ENCODE measurements around the gene BANP.
A peak's percentile ranks its signal among the peaks of the same experiment; 100 is the strongest.
"Not testable (repeated sequence)": the region's sequence is repeated elsewhere in the genome, so short reads cannot be mapped to it uniquely, and the experiment has no call there.

BANP gene

GRCh38 chr16:88013091-88013609 lies 61.9 kb downstream of the BANP start:
- no peak overlapping the region for H3K4me3 ChIP-seq
- no peak overlapping the region for H3K27ac ChIP-seq
- TF ChIP-seq, protein P1, sequence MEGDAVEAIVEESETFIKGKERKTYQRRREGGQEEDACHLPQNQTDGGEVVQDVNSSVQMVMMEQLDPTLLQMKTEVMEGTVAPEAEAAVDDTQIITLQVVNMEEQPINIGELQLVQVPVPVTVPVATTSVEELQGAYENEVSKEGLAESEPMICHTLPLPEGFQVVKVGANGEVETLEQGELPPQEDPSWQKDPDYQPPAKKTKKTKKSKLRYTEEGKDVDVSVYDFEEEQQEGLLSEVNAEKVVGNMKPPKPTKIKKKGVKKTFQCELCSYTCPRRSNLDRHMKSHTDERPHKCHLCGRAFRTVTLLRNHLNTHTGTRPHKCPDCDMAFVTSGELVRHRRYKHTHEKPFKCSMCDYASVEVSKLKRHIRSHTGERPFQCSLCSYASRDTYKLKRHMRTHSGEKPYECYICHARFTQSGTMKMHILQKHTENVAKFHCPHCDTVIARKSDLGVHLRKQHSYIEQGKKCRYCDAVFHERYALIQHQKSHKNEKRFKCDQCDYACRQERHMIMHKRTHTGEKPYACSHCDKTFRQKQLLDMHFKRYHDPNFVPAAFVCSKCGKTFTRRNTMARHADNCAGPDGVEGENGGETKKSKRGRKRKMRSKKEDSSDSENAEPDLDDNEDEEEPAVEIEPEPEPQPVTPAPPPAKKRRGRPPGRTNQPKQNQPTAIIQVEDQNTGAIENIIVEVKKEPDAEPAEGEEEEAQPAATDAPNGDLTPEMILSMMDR (IDR thresholded peaks at IDR 0.05) = no peak
- no peak for DNase-seq (ENCODE audit: low spot score)

- Histone ChIP-seq H3K4me3 (no peak overlapping the region), H3K27ac (no peak overlapping the region)
- TF ChIP-seq, protein P1 (IDR thresholded peaks at IDR 0.05) = no peak
- no peak for DNase-seq (ENCODE audit: low spot score)
Measured at GRCh38 chr16:88013766-88014251, 62.6 kb downstream of the BANP start.

DNA sequence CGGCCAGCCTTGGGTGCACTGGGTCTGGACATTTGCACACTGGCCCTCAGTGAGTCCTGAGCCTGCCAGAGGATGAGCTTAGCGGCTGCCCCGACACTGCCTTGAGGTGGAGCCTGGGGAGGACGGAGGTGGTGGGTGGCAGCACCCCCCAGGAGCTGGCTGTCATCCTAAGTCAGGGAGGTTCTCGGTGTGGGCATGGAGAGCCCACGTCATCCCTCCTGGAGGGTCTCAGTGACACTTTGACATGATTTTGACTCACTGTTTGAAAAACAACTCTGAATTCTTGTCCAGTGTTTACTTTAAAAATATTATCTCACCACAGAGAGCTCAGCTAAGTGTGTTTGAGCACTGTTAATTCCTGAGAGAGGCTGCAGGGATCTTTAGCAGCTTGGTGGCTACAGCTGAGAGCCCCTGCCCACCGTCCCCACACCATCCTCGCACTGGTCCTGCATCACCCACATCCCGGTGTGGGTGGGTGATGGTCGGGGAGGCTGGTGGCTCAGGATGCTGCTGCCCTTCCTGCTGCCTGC lies 63.1 kb downstream of the BANP start:
- TF ChIP-seq, protein P1 (IDR thresholded peaks at IDR 0.05) = no peak

GRCh38 chr16:88014954-88015805 lies 63.9 kb downstream of the BANP start:
- peak; percentile 54 for DNase-seq (ENCODE audit: low spot score)
- Histone ChIP-seq H3K4me3 (no peak overlapping the region), H3K27ac (no peak overlapping the region)
- TF ChIP-seq, protein P1 (IDR thresholded peaks at IDR 0.05) = no peak

More for the DNA sequence above, 63.1 kb downstream of the BANP start:
- no peak for DNase-seq (ENCODE audit: low spot score)
- Histone ChIP-seq H3K27ac (no peak overlapping the region), H3K4me3 (no peak overlapping the region)

DNA sequence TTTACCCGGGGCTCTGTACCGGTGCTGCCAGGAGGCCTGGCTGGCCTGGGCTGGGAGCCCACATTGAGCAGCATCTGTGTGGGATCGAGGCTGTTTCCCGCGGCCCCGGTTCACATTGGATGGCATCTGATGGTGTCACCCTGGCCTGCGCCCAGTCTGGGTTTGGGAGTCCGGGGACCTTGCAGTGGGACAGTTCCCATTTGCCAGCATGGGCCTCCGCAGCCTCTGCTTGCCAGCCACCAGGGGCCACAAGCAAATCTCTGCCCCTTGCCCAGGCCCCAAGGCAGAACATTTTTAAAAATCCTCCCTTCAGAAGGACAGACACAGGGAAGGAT lies 64.5 kb downstream of the BANP start:
- no peak for DNase-seq (ENCODE audit: low spot score)
- Histone ChIP-seq H3K4me3 (no peak overlapping the region), H3K27ac (no peak overlapping the region)
- TF ChIP-seq, protein P1 (IDR thresholded peaks at IDR 0.05) = no peak

DNA sequence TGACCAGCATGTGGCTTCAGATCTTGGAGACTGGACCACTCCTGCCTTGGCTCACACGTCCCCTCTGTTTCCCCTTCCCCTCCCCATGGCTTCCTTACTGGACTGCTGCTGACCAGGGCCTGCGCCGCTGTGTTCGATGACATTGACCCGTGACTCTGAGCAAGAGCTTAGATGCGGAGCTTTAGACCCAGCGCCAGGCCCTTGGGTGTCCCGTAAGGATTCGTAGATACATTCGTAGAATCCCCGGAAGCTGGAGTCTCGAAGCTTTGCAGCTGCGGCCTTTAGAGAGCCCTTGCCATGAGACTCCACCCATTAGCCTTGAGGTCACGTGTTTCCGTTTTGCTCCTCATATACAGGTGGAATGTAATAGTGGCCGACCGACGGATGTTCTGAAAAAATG lies 65.2 kb downstream of the BANP start:
- DNase-seq (ENCODE audit: low spot score); H3K4me3 ChIP-seq; H3K27ac ChIP-seq: not testable (repeated sequence)

- H3K4me3 ChIP-seq = no peak overlapping the region
- TF ChIP-seq, protein P1 (IDR thresholded peaks at IDR 0.05) = no peak
- no peak for DNase-seq (ENCODE audit: low spot score)
- no peak overlapping the region for H3K27ac ChIP-seq
Measured at GRCh38 chr16:88016964-88017363, 65.7 kb downstream of the BANP start.

All from coronary artery (tissue), 2 donors.